Stomach (tissue), 9 donors: ENCODE measurements around the gene ABCA3. TPM values are rescaled to one million over a fixed set of nuclear protein-coding genes. Genes with fewer than 3 reads are reported as not detected.

Source experiments
- DNase-seq, 2 donors: peaks; one replicate each; pipeline versions ENCODE4 v3.0.0 to v3.0.0-alpha.2; 2013 to 2019
- H3K27ac ChIP-seq, 5 donors: fragments of 200-600 bp in 4 of 5; sonication (generic) in 4 of 5; one replicate each; pipeline ENCODE4 v1.5.1; 2013 to 2019; ENCODE audit warnings: mild to moderate bottlenecking in 1 of 5, moderate library complexity in 1 of 5
- H3K27me3 ChIP-seq, 3 donors: fragments of 200-600 bp; sonication (generic); one replicate each; pipeline ENCODE4 v1.5.1; 2017 to 2019; ENCODE audit warnings: mixed run types in 1 of 3
- H3K36me3 ChIP-seq, 4 donors: fragments of 200-600 bp; sonication (generic); 1 replicate in 3 of 4; 2 replicates in 1 of 4; pipeline ENCODE4 v1.5.1; 2016 to 2019
- H3K4me1 ChIP-seq, 4 donors: fragments of 200-600 bp; sonication (generic); one replicate each; pipeline ENCODE4 v1.5.1; 2016 to 2019
- H3K4me3 ChIP-seq, 4 donors: fragments of 200-600 bp; sonication (generic) in 3 of 4; one replicate each; pipeline ENCODE4 v1.5.1; 2016 to 2019; ENCODE audit warnings: mild to moderate bottlenecking in 1 of 4
- H3K9me3 ChIP-seq, 4 donors: fragments of 200-600 bp; sonication (generic); one replicate each; pipeline ENCODE4 v1.5.1; 2016 to 2019
- EP300 ChIP-seq: sonication (generic); formaldehyde crosslinking; IDR thresholded peaks from one replicate; pipeline ENCODE4 v1.6.1; 2017; ENCODE audit warnings: antibody characterized with exemption
- POLR2A ChIP-seq, 4 donors: fragments of 450-650 bp; IDR thresholded peaks; one replicate each; pipeline ENCODE4 v1.6.1; 2016; ENCODE audit warnings: antibody characterized with exemption in 4 of 4, control low read depth in 2 of 4, mild to moderate bottlenecking in 1 of 4, moderate library complexity in 1 of 4
- POLR2AphosphoS5 ChIP-seq, 3 donors: sonication (generic); formaldehyde crosslinking; IDR thresholded peaks; one replicate each; pipeline ENCODE4 v1.6.1; 2016; ENCODE audit warnings: antibody characterized with exemption in 3 of 3
- WGBS, 5 donors: extraction: QIAGEN DNeasy Blood & Tissue Kit in 3 of 5; methylation state at CpG; one replicate each; pipeline versions ENCODE4 v1.1.5 to v1.1.7; 2013 to 2018; 5-methylcytosine and 5-hydroxymethylcytosine counted together
- intact Hi-C: fragments of 100-400 bp; cut with DNase I; formaldehyde crosslinking; loops from one replicate; pipeline ENCODE4 v1.15.1; 2023; ENCODE audit warnings: low total_unique reads
- polyA plus RNA-seq, 3 donors: library from polyadenylated mRNA; stranded (reverse); fragments of 200-250 nt; gene quantifications; one replicate each; pipeline ENCODE4 v1.2.3, GENCODE V29; 2013
- total RNA-seq, 5 donors: library from RNA; depleted of rRNA; stranded (reverse); fragments of >200 nt; gene quantifications; one replicate each; pipeline versions ENCODE4 v1.1.0 to v1.2.3, GENCODE V29; 2014 to 2016
- TF ChIP-seq, protein P1 (sequence below), 7 experiments: fragments of 450-650 bp in 4 of 7; fragments of 200-600 bp in 3 of 7; sonication (generic) in 3 of 7; IDR thresholded peaks; one replicate each; pipeline ENCODE4 v1.5.1; 2016 to 2019; ENCODE audit warnings: antibody characterized with exemption in 7 of 7, control low read depth in 2 of 7, mild to moderate bottlenecking in 1 of 7
- donor health status: healthy with polysubstance abuse.
- donor health status: Bipolar disorder and iron deficiency.
- donor health status: healthy.

ABCA3 gene
- total and polyA plus RNA-seq, 8 donors, result 0.61 to 39.3 (median 3.9) TPM

DNA sequence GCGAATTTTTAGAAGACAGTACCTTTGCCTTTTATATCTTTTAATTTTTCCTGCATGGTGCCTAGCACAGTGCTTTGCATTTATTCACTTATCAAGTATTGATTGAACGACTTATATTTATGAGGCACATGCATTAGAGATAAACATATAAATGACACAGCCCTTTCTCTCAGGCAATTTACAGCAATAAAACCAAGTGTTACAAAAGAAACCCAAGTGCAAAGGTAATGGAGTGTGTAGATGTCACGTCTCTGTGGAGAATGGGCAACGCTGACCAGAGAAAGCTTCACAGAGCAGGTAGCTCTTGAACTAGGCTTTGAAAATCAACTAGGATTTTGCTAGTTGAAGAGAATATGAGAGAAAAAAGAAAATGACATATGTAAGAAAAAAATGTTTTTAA is 32.6 kb upstream of the ABCA3 start:
- TF ChIP-seq, protein P1, sequence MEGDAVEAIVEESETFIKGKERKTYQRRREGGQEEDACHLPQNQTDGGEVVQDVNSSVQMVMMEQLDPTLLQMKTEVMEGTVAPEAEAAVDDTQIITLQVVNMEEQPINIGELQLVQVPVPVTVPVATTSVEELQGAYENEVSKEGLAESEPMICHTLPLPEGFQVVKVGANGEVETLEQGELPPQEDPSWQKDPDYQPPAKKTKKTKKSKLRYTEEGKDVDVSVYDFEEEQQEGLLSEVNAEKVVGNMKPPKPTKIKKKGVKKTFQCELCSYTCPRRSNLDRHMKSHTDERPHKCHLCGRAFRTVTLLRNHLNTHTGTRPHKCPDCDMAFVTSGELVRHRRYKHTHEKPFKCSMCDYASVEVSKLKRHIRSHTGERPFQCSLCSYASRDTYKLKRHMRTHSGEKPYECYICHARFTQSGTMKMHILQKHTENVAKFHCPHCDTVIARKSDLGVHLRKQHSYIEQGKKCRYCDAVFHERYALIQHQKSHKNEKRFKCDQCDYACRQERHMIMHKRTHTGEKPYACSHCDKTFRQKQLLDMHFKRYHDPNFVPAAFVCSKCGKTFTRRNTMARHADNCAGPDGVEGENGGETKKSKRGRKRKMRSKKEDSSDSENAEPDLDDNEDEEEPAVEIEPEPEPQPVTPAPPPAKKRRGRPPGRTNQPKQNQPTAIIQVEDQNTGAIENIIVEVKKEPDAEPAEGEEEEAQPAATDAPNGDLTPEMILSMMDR (IDR thresholded peaks at IDR 0.05), result no peak
- no peak for TF ChIP-seq EP300
- no peak for TF ChIP-seq POLR2AphosphoS5 (IDR thresholded peaks at IDR 0.05)
- TF ChIP-seq POLR2A (IDR thresholded peaks at IDR 0.05), result no peak
- WGBS, 5 donors, result 71 to 92% (median 91%) methylated on average over 4 of the region's 4 CpGs
- no peaks in the 10 kb centered on the region for H3K36me3 ChIP-seq
- no peaks in the 10 kb centered on the region for H3K4me1 ChIP-seq
- intact Hi-C loops, result no loop called here
- H3K9me3 ChIP-seq, result no peaks in the 10 kb centered on the region
- H3K4me3 ChIP-seq, result no peak overlapping the region
- H3K27ac ChIP-seq, result no peak overlapping the region
- H3K27me3 ChIP-seq, result no peaks in the 10 kb centered on the region
- no peak for DNase-seq

DNA sequence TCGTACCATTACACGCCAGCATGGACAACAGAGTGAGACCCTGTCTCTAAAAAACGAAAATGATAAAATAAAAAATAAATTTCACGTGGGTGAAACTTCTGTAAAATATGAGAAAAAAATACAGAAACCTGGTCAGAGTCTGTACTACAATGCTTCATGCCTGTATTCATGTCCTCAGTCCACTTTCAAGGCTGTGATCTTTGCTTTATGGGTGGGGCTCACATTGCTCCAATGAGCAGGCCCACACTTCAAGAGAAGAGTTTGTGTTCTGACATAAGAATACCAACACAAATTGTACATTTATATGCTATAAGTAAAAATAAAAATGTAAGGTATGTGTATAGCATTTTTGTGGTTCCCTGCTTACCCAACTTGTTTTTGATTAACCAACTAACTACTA is 32.2 kb upstream of the ABCA3 start:
- Histone ChIP-seq H3K9me3 (no peaks in the 10 kb centered on the region), H3K27me3 (no peaks in the 10 kb centered on the region), H3K4me1 (no peaks in the 10 kb centered on the region), H3K4me3 (no peak overlapping the region), H3K36me3 (no peaks in the 10 kb centered on the region), H3K27ac (no peak overlapping the region)
- TF ChIP-seq, protein P1 (IDR thresholded peaks at IDR 0.05), result no peak
- TF ChIP-seq EP300, result no peak
- no peak for TF ChIP-seq POLR2A (IDR thresholded peaks at IDR 0.05)
- TF ChIP-seq POLR2AphosphoS5 (IDR thresholded peaks at IDR 0.05), result no peak
- 66 to 74% (median 70%) methylated on average over 4 of the region's 4 CpGs for WGBS, 5 donors
- DNase-seq, result peak in 1 of 2 donors; percentile 30
- intact Hi-C loops, result no loop called here

DNA sequence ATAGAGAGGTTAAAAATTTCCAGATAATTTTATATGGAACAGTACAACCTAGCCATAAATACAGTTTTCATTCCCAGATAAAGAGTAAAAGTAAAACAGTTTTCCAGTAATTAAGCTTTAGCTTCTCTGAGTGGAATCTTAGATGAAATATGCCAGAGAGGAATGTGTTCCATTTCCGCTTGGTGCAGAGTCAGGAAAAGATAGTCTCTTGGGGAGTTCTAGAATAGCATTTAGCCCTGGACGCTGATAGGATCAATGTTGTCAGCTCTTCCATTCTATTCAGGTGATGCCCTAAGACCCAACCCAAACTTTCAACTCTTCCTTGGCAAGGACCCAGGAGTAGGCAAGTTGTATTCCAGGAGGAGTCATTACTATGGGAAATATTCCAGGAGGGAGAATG is 30.9 kb upstream of the ABCA3 start:
- no peaks in the 10 kb centered on the region for H3K9me3 ChIP-seq
- H3K4me1 ChIP-seq, result no peaks in the 10 kb centered on the region
- WGBS, 5 donors, result 70 to 93% (median 82%) methylated on average over 2 of the region's 2 CpGs
- H3K36me3 ChIP-seq, result no peaks in the 10 kb centered on the region
- intact Hi-C loops, result no loop called here
- no peak overlapping the region for H3K27ac ChIP-seq
- H3K27me3 ChIP-seq, result no peaks in the 10 kb centered on the region
- H3K4me3 ChIP-seq, result no peak overlapping the region
- TF ChIP-seq EP300 (no peak), POLR2A (IDR thresholded peaks at IDR 0.05) (no peak), POLR2AphosphoS5 (IDR thresholded peaks at IDR 0.05) (no peak)
- TF ChIP-seq, protein P1 (IDR thresholded peaks at IDR 0.05), result no peak
- DNase-seq, result peak in 1 of 2 donors; percentile 24

DNA sequence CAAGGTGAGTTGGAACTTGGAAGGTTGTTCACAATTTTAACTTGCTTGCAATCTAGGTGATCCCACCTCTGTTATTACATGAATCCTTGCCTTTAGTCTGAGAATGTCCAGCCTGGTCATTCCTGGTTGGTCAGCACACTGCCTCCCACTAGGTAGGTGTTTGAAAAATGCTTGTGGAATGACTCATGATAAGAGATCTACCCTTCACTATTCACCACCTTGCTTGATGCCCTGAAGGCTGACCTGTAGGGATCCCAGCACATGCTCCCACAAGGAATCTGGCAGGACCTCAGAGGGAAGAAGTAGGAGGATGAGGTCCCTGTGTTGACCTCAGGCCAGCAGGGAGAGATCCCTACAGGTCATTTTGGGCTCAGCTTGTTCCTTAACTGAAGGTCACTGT is 30.2 kb upstream of the ABCA3 start:
- Histone ChIP-seq H3K27ac (no peak overlapping the region), H3K9me3 (no peaks in the 10 kb centered on the region), H3K36me3 (no peaks in the 10 kb centered on the region), H3K4me3 (no peak overlapping the region), H3K27me3 (no peaks in the 10 kb centered on the region), H3K4me1 (no peaks in the 10 kb centered on the region)
- intact Hi-C loops, result no loop called here
- no peak for TF ChIP-seq POLR2AphosphoS5 (IDR thresholded peaks at IDR 0.05)
- TF ChIP-seq POLR2A (IDR thresholded peaks at IDR 0.05), result no peak
- TF ChIP-seq EP300, result no peak
- TF ChIP-seq, protein P1 (IDR thresholded peaks at IDR 0.05), result no peak
- DNase-seq, result no peak
